K562 (cell line): Measurements from ENCODE around the gene YPEL3. TPM values are rescaled to one million over a fixed set of nuclear protein-coding genes. Genes with fewer than 3 reads are reported as not detected.

Experiments used
- ATAC-seq: fragments of 200-7000 bp; cut with Tn5 transposase; 3 replicates; pipeline ENCODE4 v1.9.1; 2020; ENCODE audit warnings: moderate library complexity
- Bru-seq: library from RNA; stranded (reverse); fragments of 400-500 nt; gene quantifications from one replicate; lab custom pipeline; 2021; lab: Mats Ljungman, UMichigan
- BruChase-seq, 2 experiments: library from RNA; stranded (reverse); fragments of 400-500 nt; gene quantifications; one replicate each; lab custom pipeline; 2021; lab: Mats Ljungman, UMichigan
- BruUV-seq: library from RNA; stranded (reverse); fragments of 400-500 nt; replicated peaks from 2 replicates; lab custom pipeline; 2021; lab: Mats Ljungman, UMichigan
- CTCF ChIA-PET: fragments of 300-600 bp; formaldehyde crosslinking; extraction: SDS; loops from one replicate; lab custom pipeline; 2021; ENCODE audit warnings: low intra/inter-chr PET ratio; lab: Yijun Ruan, JAX
- POLR2A ChIA-PET: fragments of 300-600, 350-650 bp; sonication (Branson Sonifier 250); formaldehyde crosslinking; extraction: SDS; loops from one replicate; lab custom pipeline; 2021; ENCODE audit warnings: antibody characterized with exemption, inconsistent platforms; lab: Yijun Ruan, JAX
- DNase-seq, 4 experiments: peaks; one replicate each; pipeline versions ENCODE4 v3.0.0 to v3.0.0-alpha.2; 2011 to 2018; ENCODE audit warnings: low spot score in 3 of 4, mixed read lengths in 3 of 4; ENCODE audit errors: extremely low read depth in 1 of 4
- FAIRE-seq: peaks from 2 replicates; lab custom pipeline; 2011; peaks lifted over from hg19 to GRCh38; lab: Jason Lieb, UNC
- H2AFZ ChIP-seq: 2 replicates; pipeline ENCODE4 v1.6.0; 2011; ENCODE audit warnings: low read depth, low read length, control low read depth, inconsistent platforms
- H3K27ac ChIP-seq: fragments of 200-600 bp; 3 replicates; pipeline ENCODE4 v1.8.0; 2011; ENCODE audit warnings: low read depth, mild to moderate bottlenecking, control low read depth, inconsistent platforms, low read length, moderate library complexity, mixed read lengths; ENCODE audit errors: extremely low read depth
- H3K27me3 ChIP-seq, 2 experiments: fragments of 300-600 bp in 1 of 2; 2 replicates in 1 of 2; 3 replicates in 1 of 2; pipeline versions ENCODE4 v1.6.0 to v1.8.0; 2011; ENCODE audit warnings: inconsistent platforms in 2 of 2, low read length in 2 of 2, mild to moderate bottlenecking in 1 of 2, mixed read lengths in 1 of 2, moderate library complexity in 1 of 2; ENCODE audit not compliant: control insufficient read depth in 2 of 2, insufficient read depth in 2 of 2
- H3K36me3 ChIP-seq: fragments of 300-600 bp; 3 replicates; pipeline ENCODE4 v1.8.0; 2011; ENCODE audit warnings: mild to moderate bottlenecking, low read length, inconsistent platforms; ENCODE audit not compliant: control insufficient read depth, insufficient read depth
- H3K4me1 ChIP-seq, 2 experiments: fragments of 200-600 bp in 1 of 2; replicated peaks in 1 of 2; 2 replicates in 1 of 2; 3 replicates in 1 of 2; pipeline versions ENCODE4 v1.5.1 to v1.8.0; 2011; ENCODE audit warnings: inconsistent platforms in 2 of 2, low read length in 2 of 2, mild to moderate bottlenecking in 1 of 2, mixed read lengths in 1 of 2, moderate library complexity in 1 of 2; ENCODE audit not compliant: control insufficient read depth in 2 of 2, insufficient read depth in 2 of 2
- H3K4me2 ChIP-seq: 2 replicates; pipeline ENCODE4 v1.6.1; 2011; ENCODE audit warnings: low read length, control low read depth, inconsistent platforms, mixed read lengths; ENCODE audit not compliant: insufficient read depth
- H3K4me3 ChIP-seq: fragments of 200-600 bp; sonication (generic), shearing (Covaris generic); 2 replicates; pipeline ENCODE4 v1.5.1; 2016; ENCODE audit warnings: control low read depth, inconsistent platforms
- H3K79me2 ChIP-seq: fragments of 200-600 bp; 3 replicates; pipeline ENCODE4 v1.8.0; 2011; ENCODE audit warnings: low read length, inconsistent platforms; ENCODE audit not compliant: control insufficient read depth, insufficient read depth
- H3K9ac ChIP-seq, 2 experiments: 2 replicates each; pipeline versions ENCODE4 v1.6.0 to v1.6.1; 2011; ENCODE audit warnings: low read depth in 2 of 2, low read length in 2 of 2, control low read depth in 1 of 2, inconsistent platforms in 1 of 2, mild to moderate bottlenecking in 1 of 2, mixed read lengths in 1 of 2; ENCODE audit not compliant: insufficient read depth in 1 of 2
- H3K9me1 ChIP-seq: one replicate; pipeline ENCODE4 v1.6.0; 2011; ENCODE audit warnings: inconsistent platforms, mild to moderate bottlenecking, low read length, moderate library complexity; ENCODE audit not compliant: control insufficient read depth, insufficient read depth
- H3K9me3 ChIP-seq: replicated peaks from 2 replicates; pipeline ENCODE4 v1.5.1; 2011; ENCODE audit warnings: low read depth, low read length, inconsistent platforms; ENCODE audit not compliant: control insufficient read depth, insufficient read depth
- H4K20me1 ChIP-seq: replicated peaks from 2 replicates; pipeline ENCODE4 v1.6.1; 2011; ENCODE audit warnings: low read length, inconsistent platforms, mixed read lengths; ENCODE audit not compliant: control insufficient read depth, insufficient read depth
- ATF7 ChIP-seq: fragments of 450-650 bp; IDR thresholded peaks from 2 replicates; pipeline ENCODE4 v1.7.1; 2014; ENCODE audit warnings: mild to moderate bottlenecking, moderate library complexity
- CBX1 ChIP-seq: sonication (generic); IDR thresholded peaks from 2 replicates; pipeline ENCODE4 v1.6.1; 2016; ENCODE audit warnings: antibody characterized with exemption, low read depth, mild to moderate bottlenecking
- FOS ChIP-seq: IDR thresholded peaks from 3 replicates; pipeline ENCODE4 v1.6.1; 2011; ENCODE audit not compliant: insufficient read length; ENCODE audit errors: extremely low read depth
- IRF2 ChIP-seq: sonication (generic); formaldehyde crosslinking; IDR thresholded peaks from 2 replicates; pipeline ENCODE4 v1.8.1; 2022; ENCODE audit warnings: mild to moderate bottlenecking, missing genetic modification reagents
- JUNB ChIP-seq: fragments of 450-650 bp; formaldehyde crosslinking; conservative IDR thresholded peaks from 2 replicates; pipeline ENCODE4 v1.4.0; 2020; ENCODE audit warnings: mild to moderate bottlenecking
- MYC ChIP-seq, 2 experiments: fragments of 250-450 bp in 1 of 2; sonication (Bioruptor Pico) in 1 of 2; IDR thresholded peaks; 2 replicates each; pipeline versions ENCODE4 v1.5.1 to v1.6.1; 2012 to 2021; ENCODE audit warnings: low read depth in 2 of 2, borderline replicate concordance in 1 of 2, improper control_type of control experiment in 1 of 2, low read length in 1 of 2, mild to moderate bottlenecking in 1 of 2, moderate library complexity in 1 of 2
- NEUROD1 ChIP-seq: fragments of 150-350 bp; IDR thresholded peaks from 2 replicates; pipeline ENCODE4 v1.6.1; 2014; ENCODE audit warnings: borderline replicate concordance, low read length, low read depth; ENCODE audit not compliant: partially characterized antibody
- NKRF ChIP-seq: fragments of 450-650 bp; IDR thresholded peaks from 2 replicates; pipeline ENCODE4 v1.6.1; 2016; ENCODE audit warnings: borderline replicate concordance
- POLR2B ChIP-seq: fragments of 450-650 bp; IDR thresholded peaks from 2 replicates; pipeline ENCODE4 v1.6.1; 2018; ENCODE audit warnings: low read depth; ENCODE audit not compliant: partially characterized antibody
- PPARD ChIP-seq: fragments of 250-450 bp; sonication (Bioruptor Pico); IDR thresholded peaks from 2 replicates; pipeline ENCODE4 v1.8.0; 2022; ENCODE audit warnings: inconsistent platforms, mild to moderate bottlenecking, moderate library complexity
- SUPT5H ChIP-seq: fragments of 450-650 bp; IDR thresholded peaks from 2 replicates; pipeline ENCODE4 v1.6.1; 2016
- ZBTB9 ChIP-seq: fragments of 450-650 bp; formaldehyde crosslinking; IDR thresholded peaks from 2 replicates; pipeline ENCODE4 v1.4.0; 2020; ENCODE audit warnings: mild to moderate bottlenecking, moderate library complexity
- ZNF584 ChIP-seq: fragments of 200-800 bp; sonication (Bioruptor generic); IDR thresholded peaks from 2 replicates; pipeline ENCODE4 v1.6.1; 2016; ENCODE audit warnings: low read depth, mild to moderate bottlenecking, missing genetic modification characterization, missing compliant biosample characterization
- WGBS: fragments of 100-300 bp; shearing (Covaris generic); methylation state at CpG from one replicate; pipeline ENCODE4 v1.1.6; 2016; ENCODE audit warnings: low coverage, mixed read lengths; ENCODE audit not compliant: insufficient coverage; ENCODE audit errors: missing lambda C conversion rate; 5-methylcytosine and 5-hydroxymethylcytosine counted together
- in situ Hi-C: fragments of 300-500 bp; cut with MboI; formaldehyde crosslinking; loops from 4 replicates; pipeline ENCODE4 v1.15.0; 2018; ENCODE audit warnings: inconsistent platforms, mixed read lengths
- intact Hi-C: fragments of 100-400 bp; cut with micrococcal nuclease; formaldehyde crosslinking; loops from 2 replicates; pipeline ENCODE4 v1.14.2; 2022
- long read RNA-seq, 3 experiments: library from polyadenylated mRNA in 2 of 3; library from RNA in 1 of 3; unstranded in 2 of 3; stranded (forward) in 1 of 3; transcript quantifications; one replicate each; pipeline ENCODE4 v2.0.0, GENCODE V29; 2019 to 2022
- polyA minus RNA-seq, 3 experiments: library from RNA; depleted of rRNA, polyadenylated mRNA; stranded (reverse); fragments of >200 nt; gene quantifications; 2 replicates each; pipeline ENCODE4 v1.2.3, GENCODE V29; 2011
- polyA plus RNA-seq, 8 experiments: library from polyadenylated mRNA; depleted of rRNA in 4 of 8; stranded (reverse) in 5 of 8; unstranded in 3 of 8; fragments of >200 nt; fragmentation: Nextera tagmentation in 2 of 8; fragmentation: Illumina TruSeq in 1 of 8; extraction: Ambion mirVana in 2 of 8; extraction: Trizol in 1 of 8; gene quantifications; 2 replicates each; pipeline versions ENCODE4 v1.2.1 to v1.2.3, GENCODE V29; 2011 to 2014; ENCODE audit warnings: inconsistent platforms in 1 of 8, missing spikeins in 1 of 8
- total RNA-seq, 7 experiments: library from RNA; depleted of rRNA in 6 of 7; stranded (reverse); fragments of >200 nt in 6 of 7; fragmentation: Illumina TruSeq in 2 of 7; extraction: Trizol in 2 of 7; gene quantifications; 2 replicates each; pipeline versions ENCODE4 v1.2.1 to v1.2.3, GENCODE V29; 2011 to 2021; ENCODE audit warnings: low replicate concordance in 1 of 7

YPEL3 gene
- 14.3 and 26.4 TPM in 2 replicates for total RNA-seq (2011; cell fraction: chromatin; rRNA removed; ENCODE audit: low replicate concordance)
- total RNA-seq (2011; cell fraction: nucleolus; rRNA removed): 14.2 and 18.0 TPM in 2 replicates
- total RNA-seq (2011; cell fraction: nucleoplasm; rRNA removed): 21.4 and 28.6 TPM in 2 replicates
- total RNA-seq (2014; rRNA removed) (3.0 and 4.6 TPM in 2 replicates), total RNA-seq (2014; rRNA removed; fragmentation: Illumina TruSeq; extraction: Trizol) (1.0 and 1.8 TPM in 2 replicates), total RNA-seq (2015; rRNA removed; fragmentation: Illumina TruSeq; extraction: Trizol) (1.1 and 1.3 TPM in 2 replicates), total RNA-seq (2021) (5.7 and 6.7 TPM in 2 replicates), polyA plus RNA-seq (2011; rRNA removed) (3.9 and 6.8 TPM in 2 replicates), polyA plus RNA-seq (2014; fragmentation: Illumina TruSeq; extraction: Trizol) (2.9 and 4.4 TPM in 2 replicates), polyA plus RNA-seq (2014; fragmentation: Nextera tagmentation; extraction: Ambion mirVana) (under 1 TPM; 0.41 to 0.42 TPM), polyA plus RNA-seq (2014; rRNA removed) (8.6 and 15.0 TPM in 2 replicates), polyA minus RNA-seq (2011; rRNA and poly(A)+ RNA removed) (1.0 and 1.5 TPM in 2 replicates), Bru-seq, nascent RNA (percentile 42 among the genes with signal in this experiment), BruChase-seq, experiment 1, labeled RNA remaining after a 2-hour chase (percentile 43 among the genes with signal in this experiment), BruChase-seq, experiment 2, labeled RNA remaining after a 6-hour chase (percentile 49 among the genes with signal in this experiment)
- polyA plus RNA-seq (2011; cell fraction: cytosol; rRNA removed): 7.5 and 14.0 TPM in 2 replicates
- 18.2 and 22.9 TPM in 2 replicates for polyA plus RNA-seq (2011; cell fraction: nucleus; rRNA removed)
- polyA plus RNA-seq (2012): 12.5 and 45.8 TPM in 2 replicates
- polyA minus RNA-seq (2011; cell fraction: cytosol; rRNA and poly(A)+ RNA removed): 1.8 and 2.3 TPM in 2 replicates
- polyA minus RNA-seq (2011; cell fraction: nucleus; rRNA and poly(A)+ RNA removed): 2.4 and 4.3 TPM in 2 replicates
- long read RNA-seq, experiment 1, partial matches to known transcripts: 0 of 8 reads
- long read RNA-seq, experiment 1, other reads (novel, unspliced or antisense): 5 of 8 reads
- long read RNA-seq, experiment 2, transcript YPEL3-201 (5 exons, 935 nt): major isoform, 8 of 12 reads
- long read RNA-seq, experiment 2, partial matches to known transcripts: 0 of 12 reads
- long read RNA-seq, experiment 2, other reads (novel, unspliced or antisense): 4 of 12 reads
- long read RNA-seq, experiment 3: 0 reads

- Histone ChIP-seq H3K27ac (peak within 1 kb of the TSS; percentile 88), H3K27me3 (no peaks in the 10 kb centered on the region), H3K36me3 (no peaks in the 10 kb centered on the region; the same call in 2 of the 3 replicates), H3K4me2 (peak within 1 kb of the TSS; percentile 78), H2AFZ (peak within 1 kb of the TSS; percentile 96), H3K9me3 (peaks cover 21% of the 10 kb centered on the region), H4K20me1 (no peaks in the 10 kb centered on the region), H3K79me2 (peaks cover 3% of the 10 kb centered on the region; the same call in 1 of the 3 replicates), H3K4me3 (peak within 1 kb of the TSS; percentile 33), H3K9me1 (no peaks in the 10 kb centered on the region), H3K9ac (peak within 1 kb of the TSS; percentile 71 to 91), H3K4me1 (peaks cover 28 to 51% of the 10 kb centered on the region in 2 experiments)
- BruUV-seq: TSS peak; percentile 61
- peak; percentile 56 for FAIRE-seq
- WGBS: 28% methylated on average over 24 of the region's 77 CpGs
- peak; percentile 73 for ATAC-seq
- ChIA-PET POLR2A (interaction anchor here (1.0 to 1.7 kb wide), 5 partner anchors 15 to 22 kb away, joined by 3 to 5 read pairs (median 3); no protein-coding TSS in a partner anchor), CTCF (no interaction called here)
- intact Hi-C loops (loop anchor here (10.0 kb wide), 1 partner anchor 559 kb away; the partner anchor contains the start of genes FBRS and PRR14), in situ Hi-C loops (no loop called here)
- DNase-seq: peak; percentile 93 to 98 (median 98)
- TF ChIP-seq NEUROD1 (peak; percentile 34), PPARD (CRISPR knock-in tag) (no peak), JUNB (0 out of 2 replicates have a peak, but pooled peaks have one; percentile 3), ZNF584 (CRISPR knock-in tag) (no peak), CBX1 (no peak), SUPT5H (peak; percentile 70), ZBTB9 (CRISPR knock-in tag) (peak; percentile 62; the same call in 1 of the 2 replicates), IRF2 (CRISPR knock-in tag) (no peak), NKRF (no peak), MYC (IDR thresholded peaks at IDR 0.05; ENCODE audit: low read depth, low read length) (peak; percentile 78), MYC (CRISPR knock-in tag; IDR thresholded peaks at IDR 0.05; ENCODE audit: borderline replicate concordance, low read depth) (peak; percentile 62; the same call in 1 of the 2 replicates), ATF7 (peak; percentile 35; the same call in 1 of the 2 replicates), FOS (no peak), POLR2B (peak; percentile 50)
Measured at GRCh38 chr16:30096105-30096861, at the start of gene YPEL3. Gene YPEL3, minus strand, starts transcription at chr16:30096213. Its CDS starts 731 bp downstream, at chr16:30095482.
